Erythroblast (primary cell): ENCODE results near the gene TEX35.

ENCODE experiments used
- GATA1 ChIP-seq: IDR thresholded peaks from 2 replicates; pipeline ENCODE4 v1.6.1; 2011; ENCODE audit warnings: low read depth, mild to moderate bottlenecking, control low read depth, low read length, moderate library complexity
- POLR2A ChIP-seq: IDR thresholded peaks from 2 replicates; pipeline ENCODE4 v1.6.1; 2011; ENCODE audit warnings: mild to moderate bottlenecking, low read length

GRCh38 chr1:178500091-178500770 lies 12.7 kb upstream of the TEX35 start:
- no peak for TF ChIP-seq POLR2A
- TF ChIP-seq GATA1, result no peak
